Measurements from ENCODE around the gene LUC7L3. TPM values are rescaled to one million over a fixed set of nuclear protein-coding genes. Genes with fewer than 3 reads are reported as not detected.

The LUC7L3 gene
- total and polyA plus RNA-seq, 10 of the 15 experiments (the other 5 are each of a cell fraction or from before 2014, with no cell fraction given) = 51.3 to 176 (median 149) TPM

- TF ChIP-seq TCF7 (IDR thresholded peaks at IDR 0.05; ENCODE audit: borderline replicate concordance) (no peak), GABPA (IDR thresholded peaks at IDR 0.05; ENCODE audit: low read depth) (no peak)
Measured at GRCh38 chr17:50769884-50770283, 50.5 kb downstream of the LUC7L3 start (continued).

GRCh38 chr17:50770346-50770745, 50.9 kb downstream of the LUC7L3 start:
- no peaks in the 10 kb centered on the region for H3K27me3 ChIP-seq (replicated peaks in 1 of 2; ENCODE audit: control insufficient read depth in 2 of 2, insufficient read depth in 2 of 2, low read length in 1 of 2)
- CTCF ChIA-PET = no interaction called here
- BruUV-seq (replicated peaks) = no TSS peak
- no peaks in the 10 kb centered on the region for H3K36me3 ChIP-seq (ENCODE audit: control insufficient read depth in 2 of 2, insufficient read depth in 2 of 2, low read length in 1 of 2)
- H3K4me2 ChIP-seq (ENCODE audit: control insufficient read depth, insufficient read depth) = no peak overlapping the region
- no peak overlapping the region for H3K27ac ChIP-seq (ENCODE audit: control insufficient read depth, insufficient read depth)
- SMC1A ChIA-PET (ENCODE audit: uncharacterized antibody, unreplicated experiment) = no interaction called here
- no peak for ATAC-seq
- no peaks in the 10 kb centered on the region for H3K9me3 ChIP-seq (replicated peaks; ENCODE audit: control insufficient read depth, insufficient read depth, low read length)
- POLR2A ChIA-PET = interaction anchor here (0.5 kb wide), 1 partner anchor 122 kb away, joined by 3 read pairs; no protein-coding TSS in a partner anchor
- WGBS (ENCODE audit: insufficient coverage, insufficient replicate concordance, low lambda C conversion rate, missing lambda C conversion rate) = 71% methylated on average over 2 of the region's 2 CpGs
- no peaks in the 10 kb centered on the region for H4K20me1 ChIP-seq (ENCODE audit: control insufficient read depth, insufficient read depth)
- FAIRE-seq = no peak
- RAD21 ChIA-PET (ENCODE audit: unreplicated experiment) = no interaction called here
- no peak overlapping the region for H3K4me3 ChIP-seq
- H3K79me2 ChIP-seq (ENCODE audit: control insufficient read depth, insufficient read depth, low read length) = no peaks in the 10 kb centered on the region
- in situ Hi-C loops (cut with MboI) (no loop called here), intact Hi-C loops (cut with micrococcal nuclease; ENCODE audit: unreplicated experiment) (no loop called here)
- no peak overlapping the region for H3K9ac ChIP-seq (ENCODE audit: control insufficient read depth, insufficient read depth, low read length)
- DNase-seq (ENCODE audit: low read depth, low spot score) = no peak
- no peak overlapping the region for H2AFZ ChIP-seq (ENCODE audit: control insufficient read depth, low read depth, low read length)
- TF ChIP-seq MEF2A (IDR thresholded peaks at IDR 0.05; ENCODE audit: insufficient read depth, low read depth, low read length) (no peak), KLF5 (IDR thresholded peaks at IDR 0.05; ENCODE audit: partially characterized antibody) (no peak), SPI1 (IDR thresholded peaks at IDR 0.05; ENCODE audit: borderline replicate concordance, insufficient read depth, low read depth, low read length) (no peak), HDGF (IDR thresholded peaks at IDR 0.05) (no peak), MTA3 (IDR thresholded peaks at IDR 0.05; ENCODE audit: borderline replicate concordance, low read length) (no peak)
- H3K4me1 ChIP-seq (ENCODE audit: control insufficient read depth, insufficient read depth, low read length) = peaks cover 16% of the 10 kb centered on the region

Data from GM12878 (cell line).